ENCODE data around the gene FOXN1.

DNA sequence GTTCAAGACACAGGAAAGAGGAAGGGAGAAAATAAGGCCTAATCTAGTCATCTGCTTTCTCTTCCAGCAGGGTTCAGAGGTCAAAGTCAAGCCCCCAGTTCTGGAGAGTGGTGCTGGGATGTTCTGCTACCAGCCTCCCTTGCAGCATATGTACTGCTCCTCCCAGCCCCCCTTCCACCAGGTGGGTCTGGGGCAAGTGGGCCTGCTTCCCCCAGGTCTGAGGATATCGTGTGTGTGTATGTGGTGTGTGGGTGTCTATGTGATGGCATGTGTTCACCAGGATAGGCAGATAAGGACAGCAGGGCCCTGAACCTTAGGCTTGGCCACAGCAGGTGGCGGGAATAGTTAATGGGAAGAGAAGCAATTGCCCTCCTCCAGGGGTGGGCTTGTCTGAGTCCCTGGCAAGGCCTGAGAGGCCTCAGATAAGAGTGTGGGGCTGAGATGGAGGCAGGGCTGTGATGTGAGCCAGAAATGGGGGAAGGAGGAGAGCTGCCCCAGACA is 21.1 kb downstream of the FOXN1 start:
- TF ChIP-seq SUZ12 (IDR thresholded peaks at IDR 0.05; ENCODE audit: extremely low read depth, insufficient read depth, insufficient read length): no peak
- no peak for TF ChIP-seq YY1 (IDR thresholded peaks at IDR 0.05; ENCODE audit: insufficient read depth, insufficient read length)

Data from NT2/D1 (cell line).